ENCODE measurements around the gene SEC14L1.

DNA sequence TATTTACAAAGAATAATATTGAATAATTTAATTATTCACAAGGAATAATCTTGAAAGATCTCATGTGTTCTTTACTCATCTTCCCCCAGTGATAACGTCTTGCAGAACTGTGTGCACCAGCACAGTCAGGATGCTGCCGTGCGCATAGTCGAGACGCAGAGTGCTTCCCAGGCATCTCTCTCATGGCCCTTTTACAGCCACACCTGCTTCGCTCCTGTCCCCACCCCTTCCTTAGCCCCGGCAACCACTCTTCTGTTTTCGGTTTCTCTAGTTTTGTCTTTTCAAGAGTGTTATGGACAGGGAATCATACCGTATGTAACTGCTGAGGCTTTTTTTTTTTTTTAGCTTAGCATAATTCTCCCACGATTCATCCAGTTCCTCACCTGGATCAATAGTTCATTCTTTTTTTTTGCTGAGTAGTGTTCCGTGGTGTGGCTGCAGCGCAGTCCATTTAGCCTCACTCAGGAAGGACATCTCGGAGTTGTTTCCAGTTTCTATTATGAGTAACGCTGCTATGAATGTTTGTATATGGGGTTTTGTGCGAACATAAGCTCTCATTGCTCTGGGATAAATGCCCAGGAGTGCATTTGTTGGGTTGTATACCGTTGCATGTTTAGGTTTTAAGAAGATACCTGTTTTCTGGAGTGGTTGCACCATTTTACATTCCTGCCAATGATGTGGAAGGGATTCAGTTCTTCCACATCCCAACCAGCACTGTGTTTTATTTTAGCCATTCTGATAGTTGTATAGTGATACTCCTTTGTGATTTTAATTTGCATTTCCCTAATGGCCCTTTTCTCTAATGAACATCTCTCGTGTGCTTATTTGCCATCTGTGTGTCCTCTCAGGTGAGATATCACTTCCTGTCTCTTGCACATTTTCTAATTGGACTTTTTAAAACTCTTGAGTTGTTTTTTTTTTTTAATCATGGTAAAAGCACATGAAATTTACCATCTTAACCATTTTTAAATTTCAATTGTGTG is 47.6 kb downstream of the SEC14L1 start:
- TF ChIP-seq ETV6 (CRISPR knock-in tag; IDR thresholded peaks at IDR 0.05) (no peak), SMAD3 (CRISPR knock-in tag; IDR thresholded peaks at IDR 0.05; ENCODE audit: borderline replicate concordance) (no peak), CREB1 (CRISPR knock-in tag; IDR thresholded peaks at IDR 0.05) (no peak), USF2 (CRISPR knock-in tag; IDR thresholded peaks at IDR 0.05) (no peak), JUN (CRISPR knock-in tag; IDR thresholded peaks at IDR 0.05) (no peak), FOXP1 (CRISPR knock-in tag; IDR thresholded peaks at IDR 0.05; ENCODE audit: borderline replicate concordance) (no peak), ZNF396 (CRISPR knock-in tag; IDR thresholded peaks at IDR 0.05; ENCODE audit: borderline replicate concordance) (no peak), ESRRA (CRISPR knock-in tag; IDR thresholded peaks at IDR 0.05; ENCODE audit: borderline replicate concordance) (no peak)
- TF ChIP-seq, protein P1, sequence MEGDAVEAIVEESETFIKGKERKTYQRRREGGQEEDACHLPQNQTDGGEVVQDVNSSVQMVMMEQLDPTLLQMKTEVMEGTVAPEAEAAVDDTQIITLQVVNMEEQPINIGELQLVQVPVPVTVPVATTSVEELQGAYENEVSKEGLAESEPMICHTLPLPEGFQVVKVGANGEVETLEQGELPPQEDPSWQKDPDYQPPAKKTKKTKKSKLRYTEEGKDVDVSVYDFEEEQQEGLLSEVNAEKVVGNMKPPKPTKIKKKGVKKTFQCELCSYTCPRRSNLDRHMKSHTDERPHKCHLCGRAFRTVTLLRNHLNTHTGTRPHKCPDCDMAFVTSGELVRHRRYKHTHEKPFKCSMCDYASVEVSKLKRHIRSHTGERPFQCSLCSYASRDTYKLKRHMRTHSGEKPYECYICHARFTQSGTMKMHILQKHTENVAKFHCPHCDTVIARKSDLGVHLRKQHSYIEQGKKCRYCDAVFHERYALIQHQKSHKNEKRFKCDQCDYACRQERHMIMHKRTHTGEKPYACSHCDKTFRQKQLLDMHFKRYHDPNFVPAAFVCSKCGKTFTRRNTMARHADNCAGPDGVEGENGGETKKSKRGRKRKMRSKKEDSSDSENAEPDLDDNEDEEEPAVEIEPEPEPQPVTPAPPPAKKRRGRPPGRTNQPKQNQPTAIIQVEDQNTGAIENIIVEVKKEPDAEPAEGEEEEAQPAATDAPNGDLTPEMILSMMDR (IDR thresholded peaks at IDR 0.05), result no peak

Measured in WTC11 (cell line).